ENCODE data around the gene RXRA. TPM values are rescaled to one million over a fixed set of nuclear protein-coding genes. Genes with fewer than 3 reads are reported as not detected.

The RXRA gene
- total and polyA plus RNA-seq, 2 donors (not counting 3 experiments of a cell fraction or from before 2014, with no cell fraction given) = 15.4 to 37.4 TPM

- H3K4me1 ChIP-seq (ENCODE audit: control insufficient read depth, extremely low read depth, insufficient read depth, low read length) = peaks cover 9% of the 10 kb centered on the region
- intact Hi-C loops (cut with micrococcal nuclease) (loop anchor here (10.0 kb wide), 1 partner anchor 340 kb away; no protein-coding TSS in a partner anchor), dilution Hi-C loops (cut with MboI; ENCODE audit: extremely low pct_ligation_motif_present, low sequenced_read_pairs) (no loop called here)
- no peaks in the 10 kb centered on the region for H3K27me3 ChIP-seq (ENCODE audit: control insufficient read depth in 2 of 2, insufficient read depth in 2 of 2, low read length in 2 of 2)
- no peak overlapping the region for H3K4me2 ChIP-seq (ENCODE audit: insufficient read depth, low read length)
- TF ChIP-seq MAX (IDR thresholded peaks at IDR 0.05; ENCODE audit: insufficient read depth, insufficient read length) (no peak), JUN (IDR thresholded peaks at IDR 0.05; ENCODE audit: borderline replicate concordance, insufficient read depth, insufficient read length, low read depth) (no peak), POLR2A (IDR thresholded peaks at IDR 0.05; ENCODE audit: low read depth, low read length) (no peak), FOS (IDR thresholded peaks at IDR 0.05; ENCODE audit: borderline replicate concordance, insufficient read depth, low read length) (no peak)
- FAIRE-seq (peak; percentile 46), DNase-seq (ENCODE audit: low read depth, low spot score) (no peak)
- no peak overlapping the region for H3K9ac ChIP-seq (replicated peaks; ENCODE audit: extremely low read depth, insufficient read depth, low read length)
- BruUV-seq (replicated peaks) = no TSS peak
- ChIA-PET CTCF (interaction anchor here (0.8 kb wide), 1 partner anchor 12 kb away, joined by 5 read pairs; no protein-coding TSS in a partner anchor), POLR2A (no interaction called here)
- no peaks in the 10 kb centered on the region for H3K9me3 ChIP-seq (replicated peaks; ENCODE audit: control insufficient read depth, insufficient read depth, low read length)
- no peak overlapping the region for H3K4me3 ChIP-seq (replicated peaks in 1 of 3; ENCODE audit: insufficient read depth in 1 of 3, low read depth in 1 of 3, low read length in 3 of 3)
- H3K27ac ChIP-seq (ENCODE audit: insufficient read depth, low read depth, low read length) = no peak overlapping the region
- H3K36me3 ChIP-seq (ENCODE audit: control insufficient read depth in 2 of 2, extremely low read depth in 1 of 2, insufficient read depth in 2 of 2, low read length in 2 of 2) = no peaks in the 10 kb centered on the region
- H2AFZ ChIP-seq (ENCODE audit: low read depth, low read length) = no peak overlapping the region
- H3K9me1 ChIP-seq (replicated peaks; ENCODE audit: control insufficient read depth, extremely low read depth, insufficient read depth, low read length) = no peaks in the 10 kb centered on the region
- no peaks in the 10 kb centered on the region for H4K20me1 ChIP-seq (replicated peaks; ENCODE audit: control insufficient read depth, extremely low read depth, insufficient read depth, low read length)
- H3K79me2 ChIP-seq (ENCODE audit: control insufficient read depth, insufficient read depth, low read length) = peaks cover 7% of the 10 kb centered on the region
Observed at GRCh38 chr9:134384811-134385479, 58.7 kb downstream of the RXRA start.

GRCh38 chr9:134385915-134386314 is 59.7 kb downstream of the RXRA start:
- FAIRE-seq (no peak), DNase-seq (ENCODE audit: low read depth, low spot score) (no peak)
- H3K27me3 ChIP-seq (ENCODE audit: control insufficient read depth in 2 of 2, insufficient read depth in 2 of 2, low read length in 2 of 2) = no peaks in the 10 kb centered on the region
- H3K36me3 ChIP-seq (ENCODE audit: control insufficient read depth in 2 of 2, extremely low read depth in 1 of 2, insufficient read depth in 2 of 2, low read length in 2 of 2) = no peaks in the 10 kb centered on the region
- no peak for TF ChIP-seq GATA2 (IDR thresholded peaks at IDR 0.05; ENCODE audit: insufficient read depth, insufficient read length, low read depth, low read length)
- no peak for TF ChIP-seq POLR2A (IDR thresholded peaks at IDR 0.05; ENCODE audit: low read depth, low read length)
- no peak for TF ChIP-seq JUN (IDR thresholded peaks at IDR 0.05; ENCODE audit: borderline replicate concordance, insufficient read depth, insufficient read length, low read depth)
- no peak for TF ChIP-seq MYC (IDR thresholded peaks at IDR 0.05; ENCODE audit: low read depth, low read length)
- no peak for TF ChIP-seq CTCF (IDR thresholded peaks at IDR 0.05; ENCODE audit: extremely low read depth in 1 of 2, insufficient read depth in 1 of 2, low read depth in 1 of 2, low read length in 2 of 2)
- no peak for TF ChIP-seq FOS (IDR thresholded peaks at IDR 0.05; ENCODE audit: borderline replicate concordance, insufficient read depth, low read length)
- no peak for TF ChIP-seq POLR2AphosphoS5 (IDR thresholded peaks at IDR 0.05; ENCODE audit: insufficient read depth, low read depth, low read length)
- no peak for TF ChIP-seq MAX (IDR thresholded peaks at IDR 0.05; ENCODE audit: insufficient read depth, insufficient read length)
- no peak overlapping the region for H3K4me3 ChIP-seq (replicated peaks in 1 of 3; ENCODE audit: insufficient read depth in 1 of 3, low read depth in 1 of 3, low read length in 3 of 3)
- dilution Hi-C loops (cut with MboI; ENCODE audit: extremely low pct_ligation_motif_present, low sequenced_read_pairs) = no loop called here
- peaks cover 9% of the 10 kb centered on the region for H3K4me1 ChIP-seq (ENCODE audit: control insufficient read depth, extremely low read depth, insufficient read depth, low read length)
- peaks cover 7% of the 10 kb centered on the region for H3K79me2 ChIP-seq (ENCODE audit: control insufficient read depth, insufficient read depth, low read length)
- H2AFZ ChIP-seq (ENCODE audit: low read depth, low read length) = no peak overlapping the region
- H3K27ac ChIP-seq (ENCODE audit: insufficient read depth, low read depth, low read length) = no peak overlapping the region
- POLR2A ChIA-PET = no interaction called here
- no TSS peak for BruUV-seq (replicated peaks)
- H3K4me2 ChIP-seq (ENCODE audit: insufficient read depth, low read length) = no peak overlapping the region
- H3K9me1 ChIP-seq (replicated peaks; ENCODE audit: control insufficient read depth, extremely low read depth, insufficient read depth, low read length) = no peaks in the 10 kb centered on the region
- no peaks in the 10 kb centered on the region for H3K9me3 ChIP-seq (replicated peaks; ENCODE audit: control insufficient read depth, insufficient read depth, low read length)
- intact Hi-C loops (cut with micrococcal nuclease) = loop anchor here (10.0 kb wide), 1 partner anchor 341 kb away; no protein-coding TSS in a partner anchor
- H4K20me1 ChIP-seq (replicated peaks; ENCODE audit: control insufficient read depth, extremely low read depth, insufficient read depth, low read length) = no peaks in the 10 kb centered on the region
- CTCF ChIA-PET = no interaction called here
- H3K9ac ChIP-seq (replicated peaks; ENCODE audit: extremely low read depth, insufficient read depth, low read length) = no peak overlapping the region

Measured in endothelial cell of umbilical vein (primary cell).